ENCODE data around the gene CLN5. TPM values are rescaled to one million over a fixed set of nuclear protein-coding genes. Genes with fewer than 3 reads are reported as not detected.

Gene CLN5
- total RNA-seq, 1 donor from 2014 or later: 64.5 TPM

DNA sequence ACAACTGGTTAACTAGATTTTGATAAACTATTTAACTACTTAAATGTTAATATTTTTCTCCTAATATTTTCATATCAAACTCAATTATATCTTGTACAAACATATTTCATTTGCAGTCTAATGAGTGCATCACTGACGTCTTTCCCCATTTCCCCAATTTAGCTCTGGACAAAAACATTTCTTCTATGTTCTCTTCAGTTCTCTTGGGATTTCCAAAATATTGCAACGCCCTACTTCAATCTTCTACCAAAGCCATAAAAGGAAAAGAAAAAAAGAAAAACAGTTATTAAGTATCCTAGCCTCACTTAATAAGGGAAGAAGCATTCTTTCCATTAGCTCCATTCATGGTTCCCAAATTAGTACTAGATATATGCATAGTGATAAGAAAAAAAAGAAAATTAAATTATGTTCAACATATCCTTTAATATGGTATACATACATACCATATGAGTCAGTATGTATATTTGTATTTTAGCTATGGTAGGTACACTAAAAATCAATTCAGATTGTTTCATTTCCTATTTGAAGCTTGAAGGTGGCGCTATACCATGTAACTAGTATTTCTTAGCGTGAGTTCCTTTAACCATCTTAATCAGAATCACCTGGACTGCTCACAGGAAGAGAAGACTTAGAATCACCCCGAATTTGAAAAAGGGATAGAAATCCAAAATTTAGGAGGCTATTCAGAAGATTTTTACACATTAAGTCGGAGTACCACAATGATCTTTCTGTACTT, 25.2 kb downstream of the CLN5 start:
- no peak for DNase-seq (ENCODE audit: low spot score)

DNA sequence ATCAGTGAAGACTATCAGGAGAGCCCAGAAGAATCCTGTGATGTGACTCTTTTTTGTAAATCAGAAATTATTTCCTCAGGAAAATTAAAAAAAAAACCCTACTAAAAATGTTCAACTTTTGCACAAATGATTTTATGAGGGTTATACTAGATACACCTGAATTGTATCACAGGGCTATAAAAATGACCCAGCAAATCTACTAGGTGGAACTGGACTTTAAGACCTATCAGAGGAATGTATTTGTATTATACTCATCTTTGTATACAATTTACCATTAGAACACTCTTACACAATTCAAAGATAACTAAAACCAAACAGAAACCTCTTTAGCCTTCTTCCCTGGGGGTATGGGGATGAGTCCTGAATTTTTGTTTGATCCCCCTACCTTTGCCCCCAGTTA, 27.9 kb downstream of the CLN5 start:
- no peak for DNase-seq (ENCODE audit: low spot score)

DNA sequence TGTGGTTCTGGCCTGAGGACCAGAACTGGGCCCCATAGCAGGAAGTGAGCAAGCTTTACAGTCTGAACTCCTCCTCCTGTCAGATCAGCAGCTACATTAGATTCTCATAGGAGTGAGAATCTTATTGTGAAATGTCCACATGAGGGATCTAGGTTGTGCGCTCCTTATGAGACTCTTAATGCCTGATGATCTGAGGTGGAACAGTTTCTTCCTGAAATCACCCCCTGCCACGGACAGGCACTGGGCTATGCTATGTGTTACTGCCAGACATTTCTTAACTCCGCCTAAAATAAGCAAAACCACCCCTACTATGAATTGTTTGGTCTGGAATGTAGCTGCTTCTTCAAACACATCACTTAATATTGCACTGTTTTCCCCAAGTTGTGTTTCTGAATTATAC, 30.5 kb downstream of the CLN5 start:
- peak; percentile 11 for DNase-seq (ENCODE audit: low spot score)

DNA sequence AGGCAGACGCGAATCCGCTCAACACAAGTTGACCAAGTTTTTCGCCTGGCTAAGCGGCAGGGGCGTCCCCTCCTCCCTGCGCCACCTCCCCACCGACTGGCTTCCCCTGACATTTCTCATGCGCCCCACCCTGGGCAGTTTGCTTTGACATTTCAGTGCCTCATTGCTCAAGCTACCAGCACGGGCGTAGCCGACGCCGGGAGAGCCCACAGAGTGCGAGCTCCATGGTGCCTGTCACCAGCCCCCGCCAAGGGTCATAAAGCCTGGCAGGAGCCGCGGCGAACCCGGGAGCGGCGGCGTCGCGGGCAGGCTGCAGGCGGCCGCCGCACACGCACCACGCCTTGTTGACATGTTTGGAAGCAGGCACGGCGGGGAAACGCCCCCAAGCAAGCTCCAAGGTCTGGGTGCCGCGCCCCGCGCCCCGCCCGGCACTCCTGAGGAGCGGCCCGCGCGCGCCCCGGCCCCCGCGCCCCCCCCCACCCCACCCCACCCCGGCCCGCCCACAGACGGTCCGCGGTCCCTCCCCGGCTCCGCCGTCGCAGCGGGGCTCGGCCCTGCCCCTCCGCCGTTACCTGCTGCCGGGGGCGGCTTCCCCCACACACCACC, 34.5 kb downstream of the CLN5 start:
- DNase-seq (ENCODE audit: low spot score): peak; percentile 79

DNA sequence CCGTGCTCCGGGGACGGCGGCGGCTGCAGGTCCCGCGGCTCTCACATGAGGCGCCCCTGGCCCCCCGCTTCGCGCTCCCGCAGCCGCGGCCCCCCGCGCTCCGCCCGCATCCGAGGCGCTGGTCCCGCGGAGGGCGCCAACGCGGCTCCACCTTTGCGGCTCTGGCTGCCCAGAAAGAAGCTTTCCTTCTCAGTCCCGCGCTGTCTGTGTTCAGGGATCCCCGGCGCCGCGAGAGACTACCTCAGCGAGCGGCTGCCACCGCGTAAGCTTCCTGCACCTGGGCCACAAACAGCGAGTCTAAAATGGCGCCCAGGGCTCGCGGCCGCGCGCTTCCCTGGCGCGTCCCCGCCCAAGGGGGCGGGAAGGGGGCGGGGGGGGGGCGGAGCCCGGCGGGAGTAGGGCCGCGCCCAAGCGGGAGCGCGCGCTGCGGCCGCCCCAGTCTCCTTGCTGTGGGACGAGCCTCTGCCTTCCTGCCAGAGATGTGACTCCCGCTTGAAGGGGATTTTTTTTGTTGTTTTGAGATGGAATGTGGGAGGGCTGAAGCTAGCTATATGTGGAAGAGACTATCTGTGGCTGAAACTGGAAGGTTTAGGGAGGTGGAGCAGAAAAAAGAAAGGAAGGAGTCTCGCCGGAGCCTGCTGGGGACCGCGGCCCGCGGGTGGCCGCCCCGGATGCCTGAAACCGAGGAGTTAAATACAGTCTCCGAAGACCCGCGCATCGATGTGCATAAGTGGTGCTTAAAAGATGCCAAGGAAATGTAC, 35.2 kb downstream of the CLN5 start, which contains the start of gene FBXL3:
Gene FBXL3, minus strand, starts transcription at position 299 of the 761 bp plus-strand sequence. CDS start 5,299 bp downstream, outside the sequence.
- DNase-seq (ENCODE audit: low spot score): peak; percentile 94

DNA sequence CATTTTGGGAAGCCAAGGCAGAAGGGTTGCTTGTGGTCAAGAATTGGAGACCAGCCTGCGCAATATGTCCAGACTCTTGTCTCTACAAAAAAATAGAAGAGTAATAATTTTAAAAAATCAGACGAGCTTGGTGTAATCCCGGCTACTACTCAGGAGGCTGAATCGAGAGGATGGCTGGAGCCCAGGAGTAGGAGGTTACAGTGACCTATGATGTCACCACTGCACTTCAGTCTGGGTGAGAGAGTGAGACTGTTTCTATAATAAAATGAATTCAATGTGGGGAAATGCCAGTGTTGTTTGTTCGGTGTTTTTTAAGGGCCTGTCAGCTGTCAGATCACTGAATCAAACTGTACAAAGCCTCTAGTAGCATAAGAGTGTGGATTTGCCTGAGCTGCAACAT, 36.3 kb downstream of the CLN5 start:
- peak; percentile 21 for DNase-seq (ENCODE audit: low spot score)

DNA sequence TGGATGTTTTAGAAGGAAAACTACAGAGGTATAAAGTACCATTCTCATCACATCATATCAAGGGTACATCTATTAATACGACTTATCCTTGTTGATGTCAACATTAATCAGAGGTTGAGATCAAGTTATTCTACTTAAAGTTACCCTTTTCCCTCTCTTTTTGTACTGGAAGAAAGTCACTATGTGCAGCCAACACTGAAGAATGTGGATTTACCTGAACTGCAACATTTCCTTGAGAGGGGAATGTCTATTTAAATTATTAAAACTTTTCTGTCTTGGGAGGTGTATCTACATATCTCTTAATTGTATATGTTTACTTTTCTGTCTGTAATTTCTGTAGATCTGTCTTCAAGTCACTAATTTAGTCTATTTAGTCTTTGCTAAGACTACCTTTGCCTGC, 37.6 kb downstream of the CLN5 start:
- DNase-seq (ENCODE audit: low spot score): peak; percentile 51

DNA sequence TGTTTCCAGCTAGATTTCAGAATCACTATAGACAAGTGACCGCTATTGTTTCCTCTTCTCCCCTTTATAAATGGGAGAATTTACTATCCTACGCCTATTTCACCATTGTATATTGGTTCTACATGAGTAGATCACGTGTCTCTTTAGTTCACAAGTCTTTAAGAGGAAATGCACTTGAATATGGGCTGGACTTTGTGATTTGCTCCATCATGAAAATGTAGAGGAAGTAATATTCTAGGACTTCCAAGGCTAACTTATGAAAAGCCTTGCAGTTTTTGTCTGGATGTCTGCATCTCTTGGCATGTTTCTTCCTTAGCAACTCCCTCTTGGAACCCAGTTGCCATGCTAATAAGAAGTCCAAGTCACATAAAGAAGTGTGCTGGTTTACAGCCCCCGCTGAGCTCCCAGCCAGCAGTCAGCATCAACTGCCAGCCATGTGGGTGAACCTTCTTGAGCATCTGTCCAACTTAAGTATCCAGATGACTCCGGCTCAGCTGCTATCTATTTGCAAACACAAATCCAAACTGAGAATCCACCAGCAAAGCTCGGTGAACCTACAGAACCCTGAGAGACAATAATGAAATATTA, 39.9 kb downstream of the CLN5 start:
- no peak for DNase-seq (ENCODE audit: low spot score)

DNA sequence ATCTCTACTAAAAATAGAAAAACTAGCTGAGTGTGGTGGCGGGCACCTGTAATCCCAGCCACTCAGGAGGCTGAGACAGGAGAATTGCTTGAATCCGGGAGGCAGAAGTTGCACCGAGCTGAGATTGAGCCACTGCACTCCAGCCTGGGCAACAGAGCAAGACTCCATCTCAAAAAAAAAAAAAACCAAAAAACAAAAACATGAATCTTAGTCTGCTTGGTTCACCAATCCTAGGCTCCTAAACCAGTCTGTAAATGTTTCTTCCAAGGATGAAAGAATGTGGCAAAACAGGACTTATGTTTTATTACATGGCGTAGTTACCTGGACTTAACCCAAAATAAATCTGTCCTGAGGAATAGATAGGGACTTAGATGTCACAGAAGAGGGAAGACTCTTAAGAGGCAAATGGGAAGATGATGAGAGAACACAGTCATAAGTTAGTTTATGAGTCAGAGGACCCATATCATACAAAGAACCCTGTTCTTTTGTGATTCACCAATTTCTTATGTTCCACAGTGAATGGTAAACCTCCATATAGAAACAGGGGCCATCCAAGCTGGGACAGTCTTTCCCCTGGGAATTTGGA, 41.9 kb downstream of the CLN5 start:
- no peak for DNase-seq (ENCODE audit: low spot score)

DNA sequence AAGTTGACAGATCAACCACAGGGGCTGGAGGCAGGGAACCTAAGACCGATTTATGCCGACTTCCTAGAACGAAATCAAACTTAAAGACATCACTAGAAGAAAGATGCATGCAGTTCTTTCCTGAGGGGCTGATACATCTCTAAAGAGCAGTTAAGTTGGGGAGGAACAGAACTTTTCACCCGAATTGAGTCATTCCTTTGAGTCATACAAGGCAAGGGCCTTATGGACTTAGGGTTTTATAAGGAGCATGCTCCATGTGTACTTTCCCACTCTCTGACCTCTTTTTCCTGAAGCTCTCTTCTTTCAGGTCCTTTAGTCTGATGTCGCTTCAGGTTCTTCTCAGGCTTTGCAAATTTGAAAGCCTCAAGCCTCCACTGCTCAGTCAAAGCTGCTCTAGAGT, 43.0 kb downstream of the CLN5 start:
- DNase-seq (ENCODE audit: low spot score): peak; percentile 7

DNA sequence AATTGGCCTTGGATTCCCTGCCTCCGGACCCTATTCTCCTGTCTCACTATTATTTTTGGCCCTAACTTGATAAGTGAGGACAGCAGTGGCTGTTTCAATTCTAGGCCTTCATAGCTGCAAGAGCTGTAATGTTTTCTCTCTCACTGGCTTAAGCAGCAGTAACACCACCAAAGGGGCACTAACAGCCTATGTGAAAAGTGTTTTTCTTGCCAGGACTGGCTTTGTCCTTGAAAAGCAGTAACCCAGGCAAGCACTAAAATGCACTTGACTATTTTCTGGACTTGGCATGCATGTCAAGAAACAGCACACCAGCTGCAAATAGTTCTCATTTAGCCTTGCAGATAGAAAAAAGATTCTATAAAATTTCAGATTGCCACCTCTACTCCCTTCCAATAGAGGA, 44.4 kb downstream of the CLN5 start:
- DNase-seq (ENCODE audit: low spot score): no peak

DNA sequence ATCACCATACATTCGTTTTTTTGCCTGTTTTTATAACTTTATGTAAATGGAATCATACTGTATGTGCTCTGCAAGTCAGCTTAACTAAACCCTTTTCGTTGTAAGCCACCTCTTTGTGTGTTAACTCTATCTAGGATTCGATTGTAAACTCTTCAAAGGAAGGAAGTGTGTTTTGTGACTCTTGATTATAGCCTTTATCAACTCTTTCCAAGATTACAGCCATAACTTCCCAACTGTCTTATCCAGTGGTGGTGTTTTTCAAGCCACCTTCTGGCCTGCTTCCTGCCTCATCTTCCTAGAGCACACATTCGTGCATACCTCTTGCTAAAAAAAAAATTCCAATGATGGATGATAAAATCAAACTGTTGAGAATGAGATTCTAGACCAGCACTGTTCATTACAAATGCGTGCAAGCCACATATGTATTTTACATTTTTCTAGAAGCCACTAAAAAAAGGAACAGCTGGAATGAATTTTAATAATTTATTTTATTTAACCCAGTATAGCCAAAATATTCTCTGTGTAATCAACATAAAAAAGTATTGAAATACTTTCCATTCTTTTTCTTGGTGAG, 47.1 kb downstream of the CLN5 start:
- DNase-seq (ENCODE audit: low spot score): no peak

DNA sequence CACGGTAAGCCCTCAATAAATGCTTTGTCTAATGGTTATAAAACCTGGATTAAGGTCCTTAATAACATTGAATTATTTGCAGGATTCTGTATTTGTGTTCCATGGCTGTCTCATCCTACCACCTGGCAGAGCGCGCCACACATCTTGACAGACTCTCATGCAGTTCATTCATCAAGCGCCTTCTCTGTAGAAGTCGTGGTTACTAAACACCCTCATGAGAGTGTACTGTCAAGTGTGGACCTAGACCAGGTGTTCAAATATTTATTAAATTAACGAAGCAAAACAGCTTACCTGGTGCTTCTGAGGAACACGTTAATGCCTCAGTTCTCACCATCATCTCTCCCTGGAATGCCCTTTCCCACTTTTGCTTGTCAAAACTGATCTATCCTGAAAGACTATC, 48.2 kb downstream of the CLN5 start:
- DNase-seq (ENCODE audit: low spot score): no peak

DNA sequence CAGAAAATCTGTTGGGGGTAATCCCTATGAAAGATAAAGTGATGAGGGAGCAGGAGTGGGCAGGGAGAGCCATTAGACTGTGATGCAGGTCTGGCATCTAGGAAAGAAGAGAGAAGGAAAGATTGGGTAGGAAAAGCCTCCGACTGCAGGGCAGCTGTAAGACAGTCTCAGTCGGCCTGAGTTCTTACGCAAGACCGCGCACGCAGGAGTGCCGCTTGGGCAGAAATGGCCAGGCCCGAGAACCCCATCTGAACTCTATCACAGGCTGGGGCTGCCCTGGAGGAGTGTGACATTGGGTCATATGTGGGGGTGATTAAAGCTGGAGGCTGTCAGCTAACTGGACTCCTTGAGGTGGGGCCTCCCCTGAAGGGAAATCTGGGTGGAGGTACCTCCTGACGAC, 49.0 kb downstream of the CLN5 start:
- DNase-seq (ENCODE audit: low spot score): no peak

DNA sequence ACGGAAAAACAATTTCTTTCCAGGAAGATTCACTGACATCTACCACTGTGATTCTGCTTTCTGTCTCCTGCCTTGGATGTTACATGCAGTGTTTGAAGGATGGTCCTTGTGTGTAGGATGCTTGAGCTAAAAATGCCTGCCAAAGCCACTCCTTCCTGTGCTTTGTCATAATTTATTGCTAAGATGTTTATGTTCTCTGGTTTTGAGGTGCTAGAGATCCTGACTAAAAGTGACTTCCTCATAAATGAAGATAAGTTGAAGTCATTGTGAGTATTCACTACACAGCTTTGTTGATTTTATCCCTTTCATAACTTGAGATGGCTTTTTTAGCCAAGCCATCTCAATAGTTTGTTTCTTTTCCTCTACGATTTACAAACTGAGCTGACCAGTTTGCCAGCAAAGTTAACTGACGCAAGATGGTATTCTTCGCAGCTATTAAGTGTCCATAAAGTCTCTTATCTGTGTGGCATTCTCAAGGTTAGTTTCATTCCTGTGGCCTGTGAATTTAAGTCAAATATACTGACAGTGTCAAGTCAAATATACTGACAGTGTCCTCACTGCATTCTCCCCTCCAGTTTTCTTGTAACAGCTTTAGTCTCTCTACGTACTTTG, 50.8 kb downstream of the CLN5 start:
- DNase-seq (ENCODE audit: low spot score): peak; percentile 11

DNA sequence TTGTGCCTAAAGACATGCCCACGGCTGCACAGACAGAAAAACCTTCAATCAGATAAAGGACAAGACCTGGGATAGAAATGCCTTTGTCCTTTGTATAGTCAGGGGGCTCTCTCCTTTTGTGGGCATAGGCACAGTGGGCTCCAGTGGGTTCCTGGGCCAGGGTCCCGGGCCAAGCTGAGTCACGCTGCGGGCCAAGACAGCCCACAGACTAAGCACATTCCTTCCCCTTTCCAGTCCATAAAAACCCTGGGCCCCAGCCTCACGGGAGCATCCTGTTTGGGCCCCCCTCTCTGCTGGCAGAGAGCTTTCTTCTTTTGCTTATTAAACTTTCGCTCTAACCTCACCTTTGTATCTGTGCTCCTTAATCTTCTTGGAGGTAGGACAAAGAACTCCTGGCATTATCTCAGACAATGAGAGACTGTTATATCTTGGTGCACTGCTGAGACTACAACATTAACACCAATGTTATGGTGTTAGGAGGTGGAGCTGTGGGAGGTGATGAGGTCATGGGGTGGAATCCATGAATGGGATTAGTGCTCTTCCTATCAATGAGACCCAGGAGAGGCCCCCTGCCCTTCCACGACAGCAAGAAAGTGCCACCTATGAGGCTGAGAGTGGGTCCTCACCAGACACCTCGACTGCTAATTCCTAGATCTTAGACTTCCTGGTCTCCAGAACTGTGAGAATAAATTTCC, 55.9 kb downstream of the CLN5 start:
- no peak for DNase-seq (ENCODE audit: low spot score)

DNA sequence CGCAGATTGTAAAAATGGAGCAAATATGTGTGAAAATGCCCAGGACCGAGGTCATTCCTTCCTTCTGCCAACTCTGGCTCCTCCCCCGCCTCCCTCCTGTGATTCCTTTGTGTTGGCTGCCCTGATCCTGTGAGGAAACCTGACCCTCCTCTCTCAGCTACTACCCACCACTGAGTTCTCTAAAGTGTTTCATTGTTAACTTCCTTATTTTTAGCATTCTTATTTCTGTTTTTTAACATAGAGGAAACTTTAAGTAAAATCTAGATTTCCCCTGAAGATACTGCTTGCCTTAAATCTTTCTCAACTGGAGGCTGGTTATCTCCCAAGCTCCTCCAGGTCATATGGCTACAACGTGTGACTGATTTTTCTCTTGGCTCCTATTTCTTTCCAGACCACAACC, 56.8 kb downstream of the CLN5 start:
- DNase-seq (ENCODE audit: low spot score): no peak

DNA sequence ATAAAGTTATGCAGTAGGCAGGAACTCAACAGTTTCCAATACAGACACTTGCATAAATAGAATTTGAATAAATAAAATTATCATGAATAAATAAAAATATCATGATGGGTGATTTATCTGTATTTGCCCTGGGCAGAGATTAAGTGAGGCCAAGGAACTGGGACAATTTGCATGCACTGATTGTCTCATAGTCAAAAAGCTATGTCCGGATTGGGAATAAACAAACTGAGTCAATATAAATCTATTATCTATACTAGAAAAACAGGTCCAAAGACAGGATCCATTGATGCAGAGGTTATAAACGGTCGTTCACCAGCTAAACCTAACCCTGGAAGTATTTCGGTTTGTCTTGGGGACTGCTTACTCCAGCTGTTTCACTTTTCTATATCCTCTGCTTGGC, 61.3 kb downstream of the CLN5 start:
- DNase-seq (ENCODE audit: low spot score): no peak

Measured in umbilical cord (tissue), 2 donors.